Measurements from ENCODE around the gene ANXA11.

DNA sequence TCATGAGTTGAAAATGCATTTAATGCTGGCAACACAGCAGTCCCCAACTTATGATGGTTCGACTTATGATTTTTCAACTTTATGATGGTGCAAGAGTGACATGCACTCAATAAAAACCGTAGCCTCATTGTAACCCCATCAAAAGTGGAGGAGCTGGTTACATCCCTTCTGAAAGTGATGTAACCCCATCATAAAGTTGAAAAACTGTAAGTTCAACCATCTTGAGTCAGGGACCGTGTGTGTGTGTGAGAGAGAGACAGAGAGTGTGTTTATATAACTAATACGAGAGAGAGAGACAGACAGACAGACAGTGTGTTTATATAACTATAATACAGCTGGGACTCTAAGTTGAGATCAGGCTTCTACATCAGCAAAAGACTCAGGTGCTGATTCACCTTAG is 21.0 kb downstream of the ANXA11 start:
- TF ChIP-seq CTCF (IDR thresholded peaks at IDR 0.05): no peak
- TF ChIP-seq POLR2A (IDR thresholded peaks at IDR 0.05): no peak
- TF ChIP-seq POLR2AphosphoS5 (IDR thresholded peaks at IDR 0.05): no peak

Measured in breast epithelium (tissue), 3 donors.